Caco-2 (cell line): ENCODE measurements around the gene PSMF1. TPM values are rescaled to one million over a fixed set of nuclear protein-coding genes. Genes with fewer than 3 reads are reported as not detected.

ENCODE experiments used
- BruUV-seq: library from RNA; stranded (reverse); fragments of 400-500 nt; replicated peaks from 2 replicates; lab custom pipeline; 2021; lab: Mats Ljungman, UMichigan
- CTCF ChIA-PET: fragments of 300-600 bp; sonication (Branson Sonifier 250); formaldehyde crosslinking; loops from one replicate; lab custom pipeline; 2022; ENCODE audit warnings: antibody characterized with exemption; lab: Charles Lee
- POLR2A ChIA-PET: fragments of 300-600 bp; sonication (Branson Sonifier 250); formaldehyde crosslinking; loops from one replicate; lab custom pipeline; 2022; ENCODE audit warnings: antibody characterized with exemption; lab: Charles Lee
- DNase-seq, 2 experiments: peaks; one replicate each; pipeline versions ENCODE4 v3.0.0 to v3.0.0-alpha.2; 2020 to 2022
- H3K27me3 ChIP-seq: replicated peaks from 2 replicates; pipeline ENCODE4 v1.6.0; 2011; ENCODE audit warnings: low read length; ENCODE audit not compliant: control insufficient read depth, insufficient read depth
- H3K36me3 ChIP-seq: 2 replicates; pipeline ENCODE4 v1.5.1; 2011; ENCODE audit warnings: low read length; ENCODE audit not compliant: control insufficient read depth, insufficient read depth
- H3K4me1 ChIP-seq: fragments of 250-450 bp; sonication (Bioruptor Pico); 2 replicates; pipeline ENCODE4 v1.5.1; 2020; ENCODE audit warnings: mild to moderate bottlenecking
- H3K4me3 ChIP-seq: 2 replicates; pipeline ENCODE4 v1.5.1; 2011; ENCODE audit warnings: low read depth, mild to moderate bottlenecking, control low read depth, low read length
- H3K9me3 ChIP-seq: fragments of 250-450 bp; sonication (Bioruptor Pico); 2 replicates; pipeline ENCODE4 v1.5.1; 2020; ENCODE audit warnings: mild to moderate bottlenecking, moderate library complexity
- H3K27ac Mint-ChIP-seq: one replicate; pipeline ENCODE4 v1.8.0; 2022; ENCODE audit warnings: mixed read lengths; ENCODE audit not compliant: unreplicated experiment
- H3K27me3 Mint-ChIP-seq: one replicate; pipeline ENCODE4 v1.8.0; 2022; ENCODE audit warnings: mixed read lengths; ENCODE audit not compliant: insufficient read depth, unreplicated experiment
- H3K36me3 Mint-ChIP-seq: one replicate; pipeline ENCODE4 v1.8.0; 2022; ENCODE audit warnings: mild to moderate bottlenecking, mixed read lengths; ENCODE audit not compliant: insufficient read depth, unreplicated experiment
- H3K4me1 Mint-ChIP-seq: one replicate; pipeline ENCODE4 v1.8.0; 2022; ENCODE audit warnings: low read depth, mixed read lengths; ENCODE audit not compliant: unreplicated experiment
- H3K4me3 Mint-ChIP-seq: one replicate; pipeline ENCODE4 v1.8.0; 2022; ENCODE audit warnings: mild to moderate bottlenecking, moderate library complexity, mixed read lengths; ENCODE audit not compliant: unreplicated experiment
- H3K9me3 Mint-ChIP-seq: one replicate; pipeline ENCODE4 v1.8.0; 2022; ENCODE audit warnings: mixed read lengths; ENCODE audit not compliant: unreplicated experiment
- CTCF ChIP-seq, 2 experiments: fragments of 200-600 bp in 1 of 2; IDR thresholded peaks; 1 replicate in 1 of 2; 2 replicates in 1 of 2; pipeline versions ENCODE4 v1.5.1 to v1.8.0; 2011 to 2022; ENCODE audit warnings: antibody characterized with exemption in 1 of 2, control low read depth in 1 of 2, inconsistent platforms in 1 of 2, low read depth in 1 of 2, low read length in 1 of 2, mild to moderate bottlenecking in 1 of 2, moderate library complexity in 1 of 2; ENCODE audit not compliant: insufficient read depth in 1 of 2, severe bottlenecking in 1 of 2, unreplicated experiment in 1 of 2
- intact Hi-C: fragments of 100-400 bp; cut with micrococcal nuclease; formaldehyde crosslinking; loops from one replicate; pipeline ENCODE4 v1.10.0; 2022; ENCODE audit not compliant: unreplicated experiment
- total RNA-seq: library from RNA; stranded (reverse); gene quantifications from 2 replicates; pipeline ENCODE4 v1.2.3, GENCODE V29; 2022

Gene PSMF1
- total RNA-seq, 1 experiment from 2014 or later, result 141 TPM

DNA sequence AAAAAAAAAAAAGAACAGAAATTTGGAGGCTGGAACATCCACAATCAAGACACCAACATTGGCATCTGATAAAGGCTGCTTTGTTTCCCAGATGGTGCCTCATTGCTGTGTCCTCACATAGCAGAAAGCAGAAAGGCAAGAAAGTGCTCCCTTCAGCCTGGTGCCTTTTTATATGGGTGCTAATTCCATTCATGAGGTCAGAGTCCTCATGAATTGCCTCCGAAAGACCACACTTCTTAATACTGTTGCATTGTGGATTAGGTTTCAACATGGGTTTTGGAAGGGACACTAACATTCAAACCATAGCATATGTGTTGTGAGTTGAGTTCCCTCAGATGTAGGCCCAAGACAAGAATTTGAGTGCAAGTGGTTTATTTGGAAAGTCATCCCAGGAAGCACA is 76.8 kb downstream of the PSMF1 start:
- POLR2A ChIA-PET, result no interaction called here

GRCh38 chr20:1196634-1197033 is 78.2 kb downstream of the PSMF1 start:
- Mint-ChIP-seq H3K36me3 (peaks cover 4% of the 10 kb centered on the region), H3K4me3 (no peak overlapping the region), H3K27ac (no peak overlapping the region), H3K27me3 (peaks cover 5% of the 10 kb centered on the region), H3K4me1 (no peaks in the 10 kb centered on the region), H3K9me3 (no peaks in the 10 kb centered on the region)
- H3K9me3 ChIP-seq, result no peaks in the 10 kb centered on the region
- ChIA-PET POLR2A (no interaction called here), CTCF (no interaction called here)
- no peak overlapping the region for H3K4me3 ChIP-seq
- H3K27me3 ChIP-seq, result no peaks in the 10 kb centered on the region
- no peaks in the 10 kb centered on the region for H3K4me1 ChIP-seq
- no peak for TF ChIP-seq CTCF (IDR thresholded peaks at IDR 0.05; ENCODE audit: insufficient read depth in 1 of 2, low read depth in 1 of 2, low read length in 1 of 2, severe bottlenecking in 1 of 2, unreplicated experiment in 1 of 2)
- BruUV-seq, result no TSS peak
- no peaks in the 10 kb centered on the region for H3K36me3 ChIP-seq
- no peak for DNase-seq
- intact Hi-C loops, result no loop called here

More for the DNA sequence above, 76.8 kb downstream of the PSMF1 start:
- Mint-ChIP-seq H3K36me3 (peaks cover 4% of the 10 kb centered on the region), H3K27me3 (peaks cover 5% of the 10 kb centered on the region), H3K9me3 (no peaks in the 10 kb centered on the region), H3K27ac (no peak overlapping the region), H3K4me1 (no peaks in the 10 kb centered on the region), H3K4me3 (no peak overlapping the region)
- Histone ChIP-seq H3K27me3 (no peaks in the 10 kb centered on the region), H3K4me3 (no peak overlapping the region), H3K4me1 (no peaks in the 10 kb centered on the region), H3K9me3 (no peaks in the 10 kb centered on the region), H3K36me3 (no peaks in the 10 kb centered on the region)
- no TSS peak for BruUV-seq
- intact Hi-C loops, result no loop called here
- CTCF ChIA-PET, result no interaction called here
- no peak for DNase-seq
- TF ChIP-seq CTCF (IDR thresholded peaks at IDR 0.05; ENCODE audit: insufficient read depth in 1 of 2, low read depth in 1 of 2, low read length in 1 of 2, severe bottlenecking in 1 of 2, unreplicated experiment in 1 of 2), result no peak

DNA sequence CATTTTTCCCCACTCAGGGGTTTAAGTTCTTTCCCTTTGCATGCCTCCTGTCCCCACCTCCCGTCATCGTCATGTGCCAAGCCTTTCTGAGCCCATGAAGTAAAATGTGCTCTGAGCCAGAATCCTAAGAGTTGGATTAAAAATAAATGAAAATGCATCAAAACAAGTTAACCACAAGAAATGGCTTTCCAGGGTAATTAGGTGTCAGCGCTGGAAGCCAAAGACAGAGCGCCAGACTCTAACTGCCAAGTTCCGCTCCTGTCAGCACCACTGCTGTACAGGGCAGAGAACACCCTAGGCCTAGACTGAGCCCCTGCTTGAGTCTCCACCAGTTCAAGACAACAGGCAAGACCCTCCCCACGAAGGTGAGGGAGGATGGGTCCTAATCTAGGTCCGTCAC is 79.4 kb downstream of the PSMF1 start:
- intact Hi-C loops, result no loop called here
- Histone ChIP-seq H3K36me3 (no peaks in the 10 kb centered on the region), H3K27me3 (no peaks in the 10 kb centered on the region), H3K9me3 (no peaks in the 10 kb centered on the region), H3K4me1 (no peaks in the 10 kb centered on the region), H3K4me3 (no peak overlapping the region)
- no peak overlapping the region for H3K27ac Mint-ChIP-seq
- POLR2A ChIA-PET, result no interaction called here
- peaks cover 4% of the 10 kb centered on the region for H3K36me3 Mint-ChIP-seq
- H3K4me3 Mint-ChIP-seq, result no peak overlapping the region
- no peaks in the 10 kb centered on the region for H3K9me3 Mint-ChIP-seq
- TF ChIP-seq CTCF (IDR thresholded peaks at IDR 0.05; ENCODE audit: insufficient read depth in 1 of 2, low read depth in 1 of 2, low read length in 1 of 2, severe bottlenecking in 1 of 2, unreplicated experiment in 1 of 2), result no peak
- H3K4me1 Mint-ChIP-seq, result no peaks in the 10 kb centered on the region
- CTCF ChIA-PET, result no interaction called here
- no TSS peak for BruUV-seq
- no peak for DNase-seq
- H3K27me3 Mint-ChIP-seq, result peaks cover 5% of the 10 kb centered on the region
